ENCODE measurements around the gene GNAO1.

DNA sequence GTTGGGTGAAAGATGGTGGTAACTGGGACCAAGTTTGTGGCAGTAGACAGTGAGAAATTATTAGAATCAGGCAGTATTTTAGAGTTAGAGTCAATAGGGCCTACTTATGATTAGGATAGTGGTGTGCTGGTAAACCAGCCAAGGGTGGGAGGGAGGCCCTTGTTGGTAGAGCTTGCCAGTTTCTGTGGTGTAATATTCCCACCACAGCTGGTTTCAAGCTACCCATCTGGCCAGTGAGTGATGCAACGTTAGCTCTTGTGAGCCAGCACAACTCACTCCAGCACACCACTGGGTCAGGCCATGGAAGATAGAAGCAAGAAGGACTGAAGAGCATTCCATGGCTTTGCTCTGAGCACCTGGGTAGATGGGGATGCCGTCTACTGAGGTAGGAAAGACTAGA lies 34.9 kb downstream of the GNAO1 start:
- TF ChIP-seq POLR2A (IDR thresholded peaks at IDR 0.05): no peak
- TF ChIP-seq, protein P1, sequence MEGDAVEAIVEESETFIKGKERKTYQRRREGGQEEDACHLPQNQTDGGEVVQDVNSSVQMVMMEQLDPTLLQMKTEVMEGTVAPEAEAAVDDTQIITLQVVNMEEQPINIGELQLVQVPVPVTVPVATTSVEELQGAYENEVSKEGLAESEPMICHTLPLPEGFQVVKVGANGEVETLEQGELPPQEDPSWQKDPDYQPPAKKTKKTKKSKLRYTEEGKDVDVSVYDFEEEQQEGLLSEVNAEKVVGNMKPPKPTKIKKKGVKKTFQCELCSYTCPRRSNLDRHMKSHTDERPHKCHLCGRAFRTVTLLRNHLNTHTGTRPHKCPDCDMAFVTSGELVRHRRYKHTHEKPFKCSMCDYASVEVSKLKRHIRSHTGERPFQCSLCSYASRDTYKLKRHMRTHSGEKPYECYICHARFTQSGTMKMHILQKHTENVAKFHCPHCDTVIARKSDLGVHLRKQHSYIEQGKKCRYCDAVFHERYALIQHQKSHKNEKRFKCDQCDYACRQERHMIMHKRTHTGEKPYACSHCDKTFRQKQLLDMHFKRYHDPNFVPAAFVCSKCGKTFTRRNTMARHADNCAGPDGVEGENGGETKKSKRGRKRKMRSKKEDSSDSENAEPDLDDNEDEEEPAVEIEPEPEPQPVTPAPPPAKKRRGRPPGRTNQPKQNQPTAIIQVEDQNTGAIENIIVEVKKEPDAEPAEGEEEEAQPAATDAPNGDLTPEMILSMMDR (IDR thresholded peaks at IDR 0.05): no peak
